GM15510 (cell line): ENCODE measurements around the gene ARHGAP27.

Experiments used
- POLR2A ChIP-seq: IDR thresholded peaks from 3 replicates; pipeline ENCODE4 v1.6.1; 2011; ENCODE audit warnings: borderline replicate concordance; ENCODE audit not compliant: insufficient read length; ENCODE audit errors: extremely low read depth

ARHGAP27 gene

DNA sequence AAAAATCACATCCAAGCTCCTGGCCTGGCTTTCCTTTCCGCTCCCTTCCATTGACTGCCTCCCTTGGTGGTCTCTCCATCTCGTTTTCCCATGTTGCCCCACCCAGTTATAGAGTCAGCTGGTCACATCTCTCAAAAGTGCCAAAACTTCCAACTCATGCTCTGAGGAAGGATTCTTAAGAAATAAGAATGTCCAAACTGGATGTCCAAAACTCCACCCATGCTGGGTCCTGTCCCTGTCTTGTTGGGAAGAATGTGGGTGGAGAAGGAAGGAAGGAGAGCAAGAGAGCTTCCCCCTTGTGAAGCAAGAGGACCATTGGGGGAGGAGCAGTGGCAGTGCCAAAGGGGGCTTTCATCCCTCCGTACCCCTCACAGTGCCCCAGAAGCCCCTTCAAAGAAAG lies 71.2 kb downstream of the ARHGAP27 start:
- TF ChIP-seq POLR2A: no peak

DNA sequence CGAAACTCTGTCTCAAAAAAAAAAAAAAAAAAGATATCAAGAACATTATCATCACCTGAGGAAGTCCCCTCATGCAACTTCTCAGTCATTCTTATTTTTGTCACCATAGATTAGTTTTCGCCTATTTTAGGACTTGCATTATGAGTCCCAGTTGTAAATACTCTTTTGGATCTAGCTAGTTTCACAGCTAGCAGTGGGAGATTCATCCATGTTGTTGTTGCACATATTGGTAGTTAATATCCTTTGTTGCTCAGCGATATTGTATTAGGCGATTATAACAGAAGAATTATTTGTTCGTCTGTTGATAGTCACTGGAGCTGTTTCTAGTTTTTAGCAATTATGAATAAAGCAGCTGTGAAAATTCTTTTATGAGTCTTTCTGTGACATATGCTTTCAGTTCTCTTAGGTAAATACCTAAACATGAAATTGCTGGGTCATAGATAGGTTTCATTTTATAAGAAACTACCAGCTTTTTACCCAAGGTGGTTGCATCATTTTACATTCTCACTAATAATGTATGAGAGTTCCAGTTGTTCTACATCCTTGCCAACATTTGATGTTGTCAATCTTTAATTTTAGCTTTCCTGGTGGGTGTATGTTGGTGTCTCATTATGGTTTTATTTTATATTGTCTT lies 75.2 kb downstream of the ARHGAP27 start:
- no peak for TF ChIP-seq POLR2A

DNA sequence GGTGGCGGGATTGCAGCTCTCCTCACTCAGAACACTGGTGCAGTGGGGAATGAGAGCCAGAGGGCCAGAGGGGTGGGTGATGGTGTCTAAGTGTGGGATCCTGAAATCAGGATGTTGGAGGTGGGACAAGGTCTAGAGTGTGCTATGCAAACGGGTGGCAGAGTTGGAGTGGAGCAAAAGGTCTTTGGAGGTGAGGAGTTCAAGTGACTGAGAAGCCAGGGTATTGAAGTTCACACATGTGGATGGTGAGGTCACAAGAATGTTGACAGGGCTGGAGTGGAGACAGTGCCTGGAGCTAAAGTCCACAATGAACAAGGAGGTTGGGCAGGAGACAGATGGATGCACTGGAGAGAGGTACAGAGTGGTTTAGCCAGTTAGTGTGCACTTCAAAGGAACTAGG lies 77.6 kb downstream of the ARHGAP27 start:
- no peak for TF ChIP-seq POLR2A

DNA sequence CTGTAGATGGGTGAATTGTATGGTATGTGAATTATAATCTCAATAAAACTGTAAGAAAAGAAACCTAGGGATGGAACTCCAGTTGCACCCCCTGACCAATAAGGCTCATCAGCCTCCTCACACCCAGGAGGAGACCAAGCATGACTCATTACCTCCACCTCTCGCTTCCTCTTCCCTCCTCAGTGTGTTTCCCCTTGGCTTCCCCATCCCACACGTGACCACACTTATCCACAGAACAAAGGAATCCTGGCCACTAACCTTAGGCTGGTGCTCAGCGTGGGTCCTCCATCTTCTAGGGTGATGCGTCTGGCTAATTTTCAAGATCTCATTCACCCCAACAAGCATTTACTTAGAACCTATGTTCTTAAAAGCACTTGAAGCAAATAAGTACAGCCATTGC lies 79.6 kb downstream of the ARHGAP27 start:
- TF ChIP-seq POLR2A: no peak

DNA sequence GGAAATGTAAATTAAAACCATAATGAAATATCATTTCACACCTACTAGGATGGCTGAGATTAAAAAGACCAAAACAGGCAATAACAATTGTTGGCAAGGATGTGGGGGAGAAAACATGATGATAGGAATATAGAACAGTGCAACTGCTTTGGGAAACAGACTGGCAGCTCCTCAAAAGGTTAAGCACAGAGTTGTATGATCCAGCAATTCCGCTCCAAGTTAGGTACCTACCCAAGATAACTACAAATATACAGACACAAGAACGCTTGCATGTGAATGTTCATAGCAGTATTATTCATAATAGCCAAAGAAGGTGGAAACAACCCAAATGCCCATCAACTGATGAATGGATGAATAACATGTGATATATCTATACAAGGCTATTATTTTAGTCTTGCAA lies 80.8 kb downstream of the ARHGAP27 start:
- no peak for TF ChIP-seq POLR2A

DNA sequence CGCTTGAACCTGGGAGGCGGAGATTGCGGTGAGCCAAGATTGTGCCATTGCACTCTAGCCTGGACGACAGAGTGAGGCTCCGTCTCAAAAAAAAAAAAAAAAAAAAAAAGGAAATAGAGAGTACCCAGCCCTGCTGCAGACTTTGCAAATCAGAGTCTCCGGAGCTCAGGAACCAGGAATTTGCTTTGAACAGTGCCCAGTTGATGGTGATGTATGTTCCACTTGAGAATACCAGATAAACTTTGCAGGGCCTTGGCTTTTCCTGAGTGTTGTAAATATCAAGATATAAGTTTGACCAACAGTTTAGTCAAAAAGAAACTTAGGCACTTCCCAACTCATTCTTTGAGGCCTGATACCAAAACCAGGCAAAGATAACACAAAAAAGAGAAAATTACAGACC lies 85.2 kb downstream of the ARHGAP27 start:
- TF ChIP-seq POLR2A: no peak

DNA sequence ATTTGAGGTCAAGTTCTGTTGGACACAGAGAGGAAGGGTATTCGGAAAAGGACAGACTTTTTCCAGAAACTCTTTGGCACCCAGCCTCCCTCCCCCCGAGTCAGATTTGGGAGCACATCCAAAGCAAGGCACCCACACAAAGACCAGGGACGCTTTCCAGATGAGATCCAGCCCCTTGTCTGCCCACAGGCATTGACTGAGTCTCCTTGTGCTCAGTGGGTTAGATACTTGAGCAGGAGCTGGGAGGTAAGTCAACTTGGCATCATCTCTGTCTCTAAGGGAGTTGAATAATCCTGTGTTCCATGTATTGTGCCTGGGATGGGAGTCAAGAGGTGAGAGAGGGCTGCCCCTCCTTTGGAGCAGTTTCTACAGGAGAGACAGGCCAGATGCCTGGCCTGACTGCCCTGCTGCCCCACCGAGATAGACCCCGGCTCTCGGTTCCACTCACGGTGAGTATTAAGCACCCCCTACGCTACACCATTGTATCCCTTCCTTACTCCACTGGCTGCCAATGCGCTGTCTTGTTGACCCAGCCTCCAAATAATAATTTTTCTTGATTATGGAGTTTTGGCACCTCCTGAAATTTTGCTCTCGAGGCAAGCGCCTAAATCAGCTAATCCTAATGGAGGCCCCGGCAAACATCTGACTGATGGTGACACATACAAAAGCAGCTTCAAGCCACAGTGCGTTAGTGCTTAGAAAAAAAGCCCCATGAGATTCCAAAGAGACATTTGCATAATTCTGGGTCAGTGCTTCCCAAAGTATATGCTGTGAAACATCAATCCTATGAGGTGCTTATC lies 86.3 kb downstream of the ARHGAP27 start:
- TF ChIP-seq POLR2A: no peak

DNA sequence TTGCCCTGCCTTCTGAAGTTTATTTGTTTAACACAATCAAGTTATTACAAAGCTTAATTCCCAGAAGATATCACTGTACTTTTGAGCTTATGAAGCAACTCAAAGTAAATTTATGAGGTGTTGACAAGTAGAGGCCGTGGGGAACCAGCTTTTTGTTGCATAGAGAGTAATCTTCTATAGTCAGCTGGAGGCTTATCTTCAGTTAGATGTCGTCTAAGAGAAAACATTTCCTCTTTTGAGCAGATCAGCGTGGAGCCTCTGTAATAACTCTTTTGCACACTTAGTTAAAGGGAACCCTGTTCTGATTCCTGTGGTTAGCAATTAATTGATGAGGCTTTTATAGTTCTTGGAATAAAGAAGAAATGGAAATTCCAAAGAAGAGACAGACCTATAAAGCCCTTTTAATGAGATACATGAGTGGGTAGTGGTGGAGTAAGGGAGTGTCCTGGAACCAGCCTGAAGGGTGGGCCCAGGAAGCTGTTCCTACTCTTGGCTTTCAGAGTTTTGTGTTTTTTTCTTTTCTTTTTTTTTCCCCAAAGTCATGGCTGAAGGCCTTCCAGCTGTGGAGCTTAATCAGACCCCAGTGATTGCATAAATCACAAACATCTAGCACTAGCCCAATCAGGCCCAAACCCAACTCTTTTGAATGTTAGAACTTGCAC lies 87.0 kb downstream of the ARHGAP27 start:
- TF ChIP-seq POLR2A: no peak

DNA sequence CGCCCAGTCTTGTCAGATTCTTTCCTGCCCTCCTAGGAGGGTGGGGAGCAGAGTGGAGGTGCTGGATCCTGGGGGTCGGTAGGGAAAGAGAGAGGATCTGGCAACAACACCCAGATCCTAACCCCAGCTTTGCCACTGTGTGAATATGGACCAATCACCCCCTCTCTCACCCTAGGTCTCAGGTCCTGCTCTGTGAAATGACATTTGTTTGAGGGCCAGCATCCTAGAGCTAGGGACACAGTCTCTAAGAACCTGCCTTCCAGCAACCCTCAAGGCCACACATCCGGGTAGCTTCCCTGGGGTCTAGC lies 87.5 kb downstream of the ARHGAP27 start:
- no peak for TF ChIP-seq POLR2A
